GM23338 (cell line): Measurements from ENCODE around the gene DNAJC22. TPM values are rescaled to one million over a fixed set of nuclear protein-coding genes. Genes with fewer than 3 reads are reported as not detected.

Source experiments
- ATAC-seq: fragments of 200-7000 bp; cut with Tn5 transposase; 3 replicates; pipeline ENCODE4 v1.9.1; 2020
- DNase-seq: peaks from one replicate; pipeline ENCODE4 v3.0.0-alpha.2; 2015; ENCODE audit warnings: low spot score
- H2AFZ ChIP-seq: fragments of 200-600 bp; sonication (generic); 2 replicates; pipeline ENCODE4 v1.8.0; 2016; ENCODE audit warnings: antibody characterized with exemption, mild to moderate bottlenecking, moderate library complexity
- H3F3A ChIP-seq: fragments of 200-600 bp; sonication (generic); replicated peaks from 2 replicates; pipeline ENCODE4 v1.8.0; 2017; ENCODE audit warnings: antibody characterized with exemption, mixed run types, low read depth
- H3K27ac ChIP-seq: fragments of 200-600 bp; sonication (generic); 2 replicates; pipeline ENCODE4 v1.6.1; 2016; ENCODE audit warnings: low read depth
- H3K27me3 ChIP-seq: fragments of 200-600 bp; sonication (generic); 2 replicates; pipeline ENCODE4 v1.8.0; 2016; ENCODE audit warnings: mild to moderate bottlenecking, mixed run types, moderate library complexity; ENCODE audit not compliant: insufficient read depth
- H3K36me3 ChIP-seq: fragments of 200-600 bp; sonication (generic); 2 replicates; pipeline ENCODE4 v1.8.0; 2016; ENCODE audit warnings: mild to moderate bottlenecking; ENCODE audit not compliant: insufficient read depth
- H3K4me1 ChIP-seq: fragments of 200-600 bp; sonication (generic); 2 replicates; pipeline ENCODE4 v1.8.0; 2016; ENCODE audit warnings: mild to moderate bottlenecking, moderate library complexity; ENCODE audit not compliant: insufficient read depth
- H3K4me2 ChIP-seq: fragments of 200-600 bp; sonication (generic); 2 replicates; pipeline ENCODE4 v1.7.1; 2017; ENCODE audit warnings: mixed run types
- H3K4me3 ChIP-seq: fragments of 200-600 bp; sonication (generic); 2 replicates; pipeline ENCODE4 v1.6.1; 2016; ENCODE audit warnings: mixed run types
- H3K79me2 ChIP-seq: fragments of 200-600 bp; sonication (generic); replicated peaks from 2 replicates; pipeline ENCODE4 v1.8.0; 2017; ENCODE audit warnings: mild to moderate bottlenecking; ENCODE audit not compliant: insufficient read depth
- H3K9me2 ChIP-seq: fragments of 200-600 bp; sonication (generic); 2 replicates; pipeline ENCODE4 v1.8.0; 2017; ENCODE audit not compliant: insufficient read depth
- H4K20me1 ChIP-seq: fragments of 200-600 bp; sonication (generic); replicated peaks from 2 replicates; pipeline ENCODE4 v1.8.0; 2017; ENCODE audit warnings: mild to moderate bottlenecking; ENCODE audit not compliant: insufficient read depth
- H3K27ac Mint-ChIP-seq: 2 replicates; pipeline ENCODE4 v1.8.0; 2020; ENCODE audit warnings: inconsistent platforms, mild to moderate bottlenecking, moderate library complexity, mixed read lengths
- H3K27me3 Mint-ChIP-seq: 3 replicates; pipeline ENCODE4 v1.8.0; 2022; ENCODE audit warnings: low read depth, mild to moderate bottlenecking, moderate library complexity, mixed read lengths, inconsistent platforms; ENCODE audit not compliant: insufficient read depth, poor library complexity
- H3K36me3 Mint-ChIP-seq: 3 replicates; pipeline ENCODE4 v1.8.0; 2021; ENCODE audit warnings: low read depth, mild to moderate bottlenecking, inconsistent platforms, moderate library complexity, mixed read lengths
- H3K4me1 Mint-ChIP-seq: 3 replicates; pipeline ENCODE4 v1.8.0; 2020; ENCODE audit warnings: mild to moderate bottlenecking, inconsistent platforms, mixed read lengths
- H3K4me3 Mint-ChIP-seq: 3 replicates; pipeline ENCODE4 v1.8.0; 2021; ENCODE audit warnings: moderate library complexity, mild to moderate bottlenecking, inconsistent platforms, mixed read lengths
- H3K9me3 Mint-ChIP-seq: 3 replicates; pipeline ENCODE4 v1.8.0; 2020; ENCODE audit warnings: moderate library complexity, mild to moderate bottlenecking, inconsistent platforms, mixed read lengths
- CTCF ChIP-seq, 2 experiments: fragments of 200-600 bp in 1 of 2; sonication (generic) in 1 of 2; conservative IDR thresholded peaks; 2 replicates each; pipeline versions ENCODE4 v1.5.1 to v1.6.1; 2016 to 2017; ENCODE audit warnings: antibody characterized with exemption in 2 of 2, low read depth in 2 of 2, mild to moderate bottlenecking in 2 of 2, moderate library complexity in 1 of 2
- ETS1 ChIP-seq: IDR thresholded peaks from 2 replicates; pipeline ENCODE4 v1.6.1; 2016; ENCODE audit warnings: antibody characterized with exemption
- EZH2 ChIP-seq: fragments of 200-600 bp; sonication (generic); IDR thresholded peaks from one replicate; pipeline ENCODE4 v1.8.0; 2017; ENCODE audit warnings: antibody characterized with exemption, mild to moderate bottlenecking, low read depth; ENCODE audit not compliant: unreplicated experiment
- JUNB ChIP-seq: IDR thresholded peaks from one replicate; pipeline ENCODE4 v1.6.1; 2016; ENCODE audit warnings: antibody characterized with exemption; ENCODE audit not compliant: unreplicated experiment
- POLR2AphosphoS5 ChIP-seq: IDR thresholded peaks from 2 replicates; pipeline ENCODE4 v1.6.1; 2016; ENCODE audit warnings: antibody characterized with exemption, low read depth
- REST ChIP-seq: IDR thresholded peaks from one replicate; pipeline ENCODE4 v1.6.1; 2018; ENCODE audit warnings: antibody characterized with exemption; ENCODE audit not compliant: unreplicated experiment
- ZNF114 ChIP-seq: fragments of 250-450 bp; sonication (Bioruptor Pico); IDR thresholded peaks from 2 replicates; pipeline ENCODE4 v1.5.0; 2020; ENCODE audit warnings: mild to moderate bottlenecking, moderate library complexity
- polyA plus RNA-seq: library from polyadenylated mRNA; unstranded; fragments of >200 nt; fragmentation: Nextera tagmentation; extraction: Ambion mirVana; gene quantifications from 2 replicates; pipeline ENCODE4 v1.2.1, GENCODE V29; 2016
- total RNA-seq: library from RNA; depleted of rRNA; stranded (reverse); fragments of >200 nt; shearing (Covaris generic); gene quantifications from 2 replicates; pipeline ENCODE4 v1.2.3, GENCODE V29; 2014
- TF ChIP-seq, protein P1 (sequence below): fragments of 250-450 bp; sonication (Bioruptor Pico); IDR thresholded peaks from 2 replicates; pipeline ENCODE4 v1.5.0; 2020; ENCODE audit warnings: mild to moderate bottlenecking, moderate library complexity

DNAJC22 gene
- total and polyA plus RNA-seq, 2 experiments from 2014 or later: 0.10 TPM; not detected in 1

- H3K36me3 ChIP-seq: no peaks in the 10 kb centered on the region
- no peaks in the 10 kb centered on the region for H3K79me2 ChIP-seq
- ATAC-seq: no peak
- Mint-ChIP-seq H3K4me3 (no peak overlapping the region), H3K27me3 (peaks cover 64% of the 10 kb centered on the region), H3K9me3 (peaks cover 3% of the 10 kb centered on the region; the same call in 2 of the 3 replicates), H3K36me3 (no peaks in the 10 kb centered on the region), H3K4me1 (peaks cover 19% of the 10 kb centered on the region), H3K27ac (no peak overlapping the region)
- peaks cover 88% of the 10 kb centered on the region for H3K27me3 ChIP-seq
- peaks cover 10% of the 10 kb centered on the region; the same call in 1 of the 2 replicates for H3F3A ChIP-seq
- H3K9me2 ChIP-seq: no peaks in the 10 kb centered on the region
- H3K27ac ChIP-seq: no peak overlapping the region
- H3K4me3 ChIP-seq: no peak overlapping the region
- H3K4me2 ChIP-seq: no peak overlapping the region
- peaks cover 12% of the 10 kb centered on the region for H4K20me1 ChIP-seq
- TF ChIP-seq POLR2AphosphoS5 (no peak), JUNB (no peak), REST (no peak), ZNF114 (CRISPR knock-in tag) (no peak), EZH2 (no peak), CTCF (conservative IDR thresholded peaks at IDR 0.05; ENCODE audit: low read depth in 2 of 2) (no peak), ETS1 (no peak)
- TF ChIP-seq, protein P1, sequence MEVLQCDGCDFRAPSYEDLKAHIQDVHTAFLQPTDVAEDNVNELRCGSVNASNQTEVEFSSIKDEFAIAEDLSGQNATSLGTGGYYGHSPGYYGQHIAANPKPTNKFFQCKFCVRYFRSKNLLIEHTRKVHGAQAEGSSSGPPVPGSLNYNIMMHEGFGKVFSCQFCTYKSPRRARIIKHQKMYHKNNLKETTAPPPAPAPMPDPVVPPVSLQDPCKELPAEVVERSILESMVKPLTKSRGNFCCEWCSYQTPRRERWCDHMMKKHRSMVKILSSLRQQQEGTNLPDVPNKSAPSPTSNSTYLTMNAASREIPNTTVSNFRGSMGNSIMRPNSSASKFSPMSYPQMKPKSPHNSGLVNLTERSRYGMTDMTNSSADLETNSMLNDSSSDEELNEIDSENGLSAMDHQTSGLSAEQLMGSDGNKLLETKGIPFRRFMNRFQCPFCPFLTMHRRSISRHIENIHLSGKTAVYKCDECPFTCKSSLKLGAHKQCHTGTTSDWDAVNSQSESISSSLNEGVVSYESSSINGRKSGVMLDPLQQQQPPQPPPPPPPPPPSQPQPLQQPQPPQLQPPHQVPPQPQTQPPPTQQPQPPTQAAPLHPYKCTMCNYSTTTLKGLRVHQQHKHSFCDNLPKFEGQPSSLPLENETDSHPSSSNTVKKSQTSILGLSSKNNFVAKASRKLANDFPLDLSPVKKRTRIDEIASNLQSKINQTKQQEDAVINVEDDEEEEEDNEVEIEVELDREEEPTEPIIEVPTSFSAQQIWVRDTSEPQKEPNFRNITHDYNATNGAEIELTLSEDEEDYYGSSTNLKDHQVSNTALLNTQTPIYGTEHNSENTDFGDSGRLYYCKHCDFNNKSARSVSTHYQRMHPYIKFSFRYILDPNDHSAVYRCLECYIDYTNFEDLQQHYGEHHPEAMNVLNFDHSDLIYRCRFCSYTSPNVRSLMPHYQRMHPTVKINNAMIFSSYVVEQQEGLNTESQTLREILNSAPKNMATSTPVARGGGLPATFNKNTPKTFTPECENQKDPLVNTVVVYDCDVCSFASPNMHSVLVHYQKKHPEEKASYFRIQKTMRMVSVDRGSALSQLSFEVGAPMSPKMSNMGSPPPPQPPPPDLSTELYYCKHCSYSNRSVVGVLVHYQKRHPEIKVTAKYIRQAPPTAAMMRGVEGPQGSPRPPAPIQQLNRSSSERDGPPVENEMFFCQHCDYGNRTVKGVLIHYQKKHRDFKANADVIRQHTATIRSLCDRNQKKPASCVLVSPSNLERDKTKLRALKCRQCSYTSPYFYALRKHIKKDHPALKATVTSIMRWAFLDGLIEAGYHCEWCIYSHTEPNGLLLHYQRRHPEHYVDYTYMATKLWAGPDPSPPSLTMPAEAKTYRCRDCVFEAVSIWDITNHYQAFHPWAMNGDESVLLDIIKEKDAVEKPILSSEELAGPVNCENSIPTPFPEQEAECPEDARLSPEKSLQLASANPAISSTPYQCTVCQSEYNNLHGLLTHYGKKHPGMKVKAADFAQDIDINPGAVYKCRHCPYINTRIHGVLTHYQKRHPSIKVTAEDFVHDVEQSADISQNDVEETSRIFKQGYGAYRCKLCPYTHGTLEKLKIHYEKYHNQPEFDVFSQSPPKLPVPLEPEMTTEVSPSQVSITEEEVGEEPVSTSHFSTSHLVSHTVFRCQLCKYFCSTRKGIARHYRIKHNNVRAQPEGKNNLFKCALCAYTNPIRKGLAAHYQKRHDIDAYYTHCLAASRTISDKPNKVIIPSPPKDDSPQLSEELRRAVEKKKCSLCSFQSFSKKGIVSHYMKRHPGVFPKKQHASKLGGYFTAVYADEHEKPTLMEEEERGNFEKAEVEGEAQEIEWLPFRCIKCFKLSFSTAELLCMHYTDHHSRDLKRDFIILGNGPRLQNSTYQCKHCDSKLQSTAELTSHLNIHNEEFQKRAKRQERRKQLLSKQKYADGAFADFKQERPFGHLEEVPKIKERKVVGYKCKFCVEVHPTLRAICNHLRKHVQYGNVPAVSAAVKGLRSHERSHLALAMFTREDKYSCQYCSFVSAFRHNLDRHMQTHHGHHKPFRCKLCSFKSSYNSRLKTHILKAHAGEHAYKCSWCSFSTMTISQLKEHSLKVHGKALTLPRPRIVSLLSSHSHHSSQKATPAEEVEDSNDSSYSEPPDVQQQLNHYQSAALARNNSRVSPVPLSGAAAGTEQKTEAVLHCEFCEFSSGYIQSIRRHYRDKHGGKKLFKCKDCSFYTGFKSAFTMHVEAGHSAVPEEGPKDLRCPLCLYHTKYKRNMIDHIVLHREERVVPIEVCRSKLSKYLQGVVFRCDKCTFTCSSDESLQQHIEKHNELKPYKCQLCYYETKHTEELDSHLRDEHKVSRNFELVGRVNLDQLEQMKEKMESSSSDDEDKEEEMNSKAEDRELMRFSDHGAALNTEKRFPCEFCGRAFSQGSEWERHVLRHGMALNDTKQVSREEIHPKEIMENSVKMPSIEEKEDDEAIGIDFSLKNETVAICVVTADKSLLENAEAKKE (CRISPR knock-in tag): no peak
- H2AFZ ChIP-seq: no peak overlapping the region
- no peak for DNase-seq
- peaks cover 9% of the 10 kb centered on the region; the same call in 1 of the 2 replicates for H3K4me1 ChIP-seq
These were observed 2.1 kb downstream of the DNAJC22 start for GRCh38 chr12:49348781-49349180.
